HEK293T (cell line): Measurements from ENCODE around the gene HAGHL.
"Not testable (repeated sequence)": the region's sequence is repeated elsewhere in the genome, so short reads cannot be mapped to it uniquely, and the experiment has no call there.

Experiments used
- CTCF ChIA-PET: fragments of 350-600 bp; formaldehyde crosslinking; extraction: SDS; loops from one replicate; lab custom pipeline; 2021; ENCODE audit warnings: antibody characterized with exemption, inconsistent platforms; lab: Yijun Ruan, JAX
- POLR2A ChIA-PET: fragments of 350-600 bp; formaldehyde crosslinking; extraction: SDS; loops from one replicate; lab custom pipeline; 2020; ENCODE audit warnings: antibody characterized with exemption, inconsistent platforms; lab: Yijun Ruan, JAX
- DNase-seq: peaks from one replicate; pipeline ENCODE4 v3.0.0; 2012; ENCODE audit warnings: mixed read lengths; ENCODE audit errors: extremely low spot score
- ARNT ChIP-seq: fragments of 450-650 bp; IDR thresholded peaks from 2 replicates; pipeline ENCODE4 v1.6.1; 2017; ENCODE audit warnings: mild to moderate bottlenecking
- CTBP1 ChIP-seq: fragments of 450-650 bp; IDR thresholded peaks from 2 replicates; pipeline ENCODE4 v1.6.1; 2016; ENCODE audit warnings: borderline replicate concordance
- ELF4 ChIP-seq: fragments of 450-650 bp; IDR thresholded peaks from 2 replicates; pipeline ENCODE4 v1.6.1; 2017; ENCODE audit warnings: antibody characterized with exemption
- FOXA1 ChIP-seq: fragments of 450-650 bp; IDR thresholded peaks from 2 replicates; pipeline ENCODE4 v1.6.1; 2016; ENCODE audit warnings: mild to moderate bottlenecking
- FOXK2 ChIP-seq: fragments of 450-650 bp; IDR thresholded peaks from 2 replicates; pipeline ENCODE4 v1.6.1; 2016; ENCODE audit warnings: mild to moderate bottlenecking
- FOXM1 ChIP-seq: fragments of 450-650 bp; IDR thresholded peaks from 2 replicates; pipeline ENCODE4 v1.6.1; 2017; ENCODE audit warnings: mild to moderate bottlenecking, borderline replicate concordance
- HDGF ChIP-seq: fragments of 450-650 bp; IDR thresholded peaks from 2 replicates; pipeline ENCODE4 v1.6.1; 2017; ENCODE audit warnings: antibody characterized with exemption, borderline replicate concordance
- L3MBTL2 ChIP-seq: fragments of 450-650 bp; conservative IDR thresholded peaks from 2 replicates; pipeline ENCODE4 v1.6.1; 2016; ENCODE audit warnings: mild to moderate bottlenecking
- LEF1 ChIP-seq: fragments of 450-650 bp; IDR thresholded peaks from 2 replicates; pipeline ENCODE4 v1.6.1; 2017; ENCODE audit warnings: mild to moderate bottlenecking, borderline replicate concordance
- NFRKB ChIP-seq: fragments of 450-650 bp; IDR thresholded peaks from 2 replicates; pipeline ENCODE4 v1.6.1; 2016; ENCODE audit warnings: mild to moderate bottlenecking, moderate library complexity
- PKNOX1 ChIP-seq: fragments of 450-650 bp; IDR thresholded peaks from 2 replicates; pipeline ENCODE4 v1.6.1; 2016
- SP1 ChIP-seq: fragments of 450-650 bp; IDR thresholded peaks from 2 replicates; pipeline ENCODE4 v1.6.1; 2017
- SUZ12 ChIP-seq: fragments of 450-650 bp; IDR thresholded peaks from 2 replicates; pipeline ENCODE4 v1.6.1; 2016; ENCODE audit warnings: mild to moderate bottlenecking
- TARDBP ChIP-seq: fragments of 450-650 bp; IDR thresholded peaks from 2 replicates; pipeline ENCODE4 v1.6.1; 2016
- ZNF384 ChIP-seq: fragments of 450-650 bp; IDR thresholded peaks from 2 replicates; pipeline ENCODE4 v1.6.1; 2016

HAGHL gene

GRCh38 chr16:686459-687260 lies 40.2 kb upstream of the HAGHL start:
- CTCF ChIA-PET = interaction anchor here (0.6 kb wide), 1 partner anchor 891 kb away, joined by 3 read pairs; no protein-coding TSS in a partner anchor
- POLR2A ChIA-PET = interaction anchor here (1.1 to 1.4 kb wide), 2 partner anchors 33 to 54 kb away, joined by 3 to 4 read pairs; partner anchors contain the start of gene CIAO3
- TF ChIP-seq LEF1 (no peak), PKNOX1 (no peak), FOXA1 (no peak), FOXK2 (no peak), SP1 (no peak), ARNT (no peak), TARDBP (no peak), FOXM1 (no peak), ELF4 (no peak)
- DNase-seq = no peak

GRCh38 chr16:687499-687898 lies 39.4 kb upstream of the HAGHL start:
- POLR2A ChIA-PET = interaction anchor here (1.3 to 1.4 kb wide), 2 partner anchors 32 to 38 kb away, joined by 3 to 4 read pairs; partner anchors contain the start of gene WDR90
- CTCF ChIA-PET = no interaction called here
- TF ChIP-seq FOXM1 (no peak), FOXA1 (no peak), TARDBP (no peak), L3MBTL2 (no peak), NFRKB (no peak), ZNF384 (no peak)
- no peak for DNase-seq

- no peak for DNase-seq
- no peak for TF ChIP-seq SUZ12
- peak; percentile 68 for TF ChIP-seq PKNOX1
- TF ChIP-seq ELF4 = no peak
- TF ChIP-seq SP1 = no peak
- no peak for TF ChIP-seq LEF1
- ChIA-PET CTCF (no interaction called here), POLR2A (interaction anchor here (1.2 to 2.9 kb wide), 8 partner anchors 8 to 99 kb away, joined by 3 to 33 read pairs (median 8); partner anchors contain the start of genes CHTF18, CIAO3, RHOT2 and RPUSD1)
Measured at GRCh38 chr16:689175-689897, 37.6 kb upstream of the HAGHL start.

- CTCF ChIA-PET, DNase-seq: not testable (repeated sequence)
- POLR2A ChIA-PET = interaction anchor here (2.0 to 2.9 kb wide), 2 partner anchors 10 to 16 kb away, joined by 8 to 33 read pairs; partner anchors contain the start of gene STUB1
Measured at GRCh38 chr16:691242-691641, 35.7 kb upstream of the HAGHL start.

- ChIA-PET POLR2A (interaction anchor here (0.7 to 1.1 kb wide), 2 partner anchors 8 to 12 kb away, joined by 3 to 4 read pairs; partner anchors contain the start of gene STUB1), CTCF (no interaction called here)
- TF ChIP-seq ELF4 (no peak), CTBP1 (no peak), ZNF384 (no peak), HDGF (no peak), FOXA1 (no peak), TARDBP (no peak), NFRKB (no peak), SP1 (no peak), ARNT (no peak), FOXK2 (no peak)
- no peak for DNase-seq
Measured at GRCh38 chr16:692356-693108, 34.4 kb upstream of the HAGHL start.

- TF ChIP-seq ARNT (no peak), LEF1 (no peak), SP1 (no peak), FOXK2 (no peak), NFRKB (no peak), FOXM1 (no peak), HDGF (no peak), ELF4 (no peak), PKNOX1 (no peak), FOXA1 (no peak), ZNF384 (no peak), L3MBTL2 (no peak)
- CTCF ChIA-PET = no interaction called here
- POLR2A ChIA-PET = interaction anchor here (1.1 kb wide), 1 partner anchor 13 kb away, joined by 4 read pairs; the partner anchor contains the start of gene STUB1
Measured at GRCh38 chr16:693364-693763, 33.5 kb upstream of the HAGHL start.

More at GRCh38 chr16:693364-693763, 33.5 kb upstream of the HAGHL start:
- no peak for DNase-seq
